Rectal smooth muscle tissue (tissue), 1 donor: ENCODE results near the gene GRIK3.
"Not testable (repeated sequence)": the region's sequence is repeated elsewhere in the genome, so short reads cannot be mapped to it uniquely, and the experiment has no call there.

Source experiments
- H3K27ac ChIP-seq: one replicate; pipeline ENCODE4 v1.7.0; 2013; ENCODE audit warnings: low read depth, low read length, inconsistent platforms
- H3K27me3 ChIP-seq: one replicate; pipeline ENCODE4 v1.7.0; 2013; ENCODE audit warnings: low read length; ENCODE audit not compliant: control insufficient read depth, insufficient read depth
- H3K36me3 ChIP-seq: one replicate; pipeline ENCODE4 v1.7.0; 2013; ENCODE audit warnings: low read length; ENCODE audit not compliant: control insufficient read depth, insufficient read depth
- H3K4me1 ChIP-seq: one replicate; pipeline ENCODE4 v1.7.0; 2013; ENCODE audit warnings: low read length; ENCODE audit not compliant: control insufficient read depth, insufficient read depth
- H3K4me3 ChIP-seq: one replicate; pipeline ENCODE4 v1.7.0; 2013; ENCODE audit warnings: low read length
- H3K9ac ChIP-seq: one replicate; pipeline ENCODE4 v1.7.0; 2013; ENCODE audit warnings: low read length

Gene GRIK3

DNA sequence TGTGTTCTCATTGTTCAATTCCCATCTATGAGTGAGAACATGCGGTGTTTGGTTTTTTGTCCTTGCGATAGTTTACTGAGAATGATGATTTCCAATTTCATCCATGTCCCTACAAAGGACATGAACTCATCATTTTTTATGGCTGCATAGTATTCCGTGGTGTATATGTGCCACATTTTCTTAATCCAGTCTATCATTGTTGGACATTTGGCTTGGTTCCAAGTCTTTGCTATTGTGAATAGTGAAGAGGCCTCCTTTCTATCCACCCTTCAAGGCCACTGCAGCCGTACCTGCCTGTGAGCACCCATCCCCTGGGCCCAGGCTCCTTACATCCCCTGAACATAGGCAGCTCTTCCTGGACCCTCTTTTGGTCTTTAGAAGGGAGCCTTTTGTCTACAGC, 266.9 kb downstream of the GRIK3 start:
- not testable (repeated sequence) for H3K27me3 ChIP-seq, H3K4me1 ChIP-seq, H3K9ac ChIP-seq, H3K27ac ChIP-seq, H3K36me3 ChIP-seq, H3K4me3 ChIP-seq

DNA sequence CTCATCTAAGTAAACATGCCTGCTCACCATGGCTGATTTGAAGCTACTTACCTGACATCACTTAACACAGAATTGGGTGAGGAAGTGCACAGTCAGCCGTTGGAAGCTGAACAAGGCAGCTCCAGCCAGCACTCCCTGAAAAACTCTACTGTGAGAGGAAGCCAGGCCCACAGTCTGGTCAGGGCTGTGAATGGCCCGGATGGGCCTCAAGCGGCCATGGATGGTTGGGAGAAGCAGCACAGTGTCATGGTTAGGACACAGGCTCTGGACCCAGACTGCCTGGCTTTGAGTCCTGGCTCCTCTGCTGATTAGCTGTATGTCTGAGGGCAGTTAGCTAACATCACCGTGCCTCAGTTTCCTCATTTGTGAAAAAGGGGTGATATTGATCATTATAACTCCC, 267.8 kb downstream of the GRIK3 start:
- Histone ChIP-seq H3K36me3 (no peaks in the 10 kb centered on the region), H3K9ac (no peak overlapping the region), H3K27me3 (peaks cover 2% of the 10 kb centered on the region), H3K27ac (no peak overlapping the region), H3K4me3 (no peak overlapping the region), H3K4me1 (no peaks in the 10 kb centered on the region)

DNA sequence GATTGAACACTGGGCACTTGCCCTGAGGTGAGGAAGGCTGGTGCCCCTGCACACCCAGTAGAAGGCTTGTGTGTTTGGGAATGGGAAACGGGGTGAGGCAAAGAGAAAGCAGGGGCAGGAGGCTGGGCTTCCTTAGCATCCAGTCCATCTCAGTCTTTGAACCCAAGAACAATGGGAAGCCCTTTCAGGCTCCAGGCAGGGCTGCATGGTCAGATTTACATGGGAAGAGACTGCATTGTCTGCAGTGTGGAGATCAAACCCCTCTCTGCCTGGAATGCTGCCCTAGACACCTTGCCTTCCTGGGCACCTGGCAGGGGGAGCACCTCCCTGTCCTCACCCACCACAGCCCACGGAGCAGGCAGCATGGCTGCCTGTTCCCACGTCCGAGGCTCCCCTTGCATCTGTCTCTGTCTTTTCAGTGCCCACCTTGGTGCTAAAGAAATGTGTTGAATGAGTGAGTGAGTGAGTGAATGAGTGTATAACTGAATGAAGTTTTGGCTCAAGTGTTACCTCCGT, 268.5 kb downstream of the GRIK3 start:
- no peak overlapping the region for H3K27ac ChIP-seq
- no peak overlapping the region for H3K9ac ChIP-seq
- H3K4me3 ChIP-seq = no peak overlapping the region
- no peaks in the 10 kb centered on the region for H3K4me1 ChIP-seq
- H3K27me3 ChIP-seq = peaks cover 2% of the 10 kb centered on the region
- H3K36me3 ChIP-seq = no peaks in the 10 kb centered on the region

DNA sequence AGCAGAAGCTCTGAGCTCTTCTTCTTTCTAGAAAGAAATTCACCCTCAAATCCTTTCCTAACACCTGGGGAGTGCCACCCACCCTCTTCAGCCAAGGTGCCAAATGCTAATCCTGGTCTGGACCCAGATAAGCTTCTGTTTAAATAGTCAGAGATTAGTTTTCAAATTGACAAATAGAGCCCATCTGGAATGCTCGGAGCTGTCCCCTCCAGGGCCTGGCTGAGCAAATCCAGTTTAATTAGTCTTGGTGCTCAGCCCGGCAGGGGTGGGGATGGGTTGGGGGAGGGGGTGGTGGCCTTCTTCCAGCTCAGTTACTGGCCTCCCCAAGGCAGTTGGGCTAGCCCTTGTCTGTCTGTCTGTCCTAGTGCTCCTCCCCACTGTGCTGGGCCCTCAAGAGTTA, 269.5 kb downstream of the GRIK3 start:
- Histone ChIP-seq H3K27ac (no peak overlapping the region), H3K9ac (no peak overlapping the region), H3K27me3 (no peaks in the 10 kb centered on the region), H3K4me3 (no peak overlapping the region), H3K36me3 (no peaks in the 10 kb centered on the region), H3K4me1 (no peaks in the 10 kb centered on the region)

DNA sequence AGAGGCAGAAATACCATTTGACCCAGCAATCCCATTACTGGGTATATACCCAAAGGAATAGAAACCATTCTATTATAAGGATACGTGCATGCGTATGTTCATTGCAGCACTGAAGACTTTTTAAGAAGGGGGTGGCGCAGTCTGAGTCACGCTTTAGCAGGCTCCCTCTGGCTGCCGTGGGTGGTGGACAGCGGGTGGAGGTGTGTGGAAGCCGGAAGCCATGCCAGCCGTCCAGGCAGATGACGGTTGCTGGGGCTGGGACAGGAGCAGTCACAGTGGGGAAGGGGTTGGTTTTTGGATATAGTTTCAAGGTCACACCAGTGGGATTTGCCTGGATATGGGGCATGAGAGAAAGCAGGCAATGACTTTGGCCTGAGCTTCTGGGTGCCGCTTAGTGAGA, 270.5 kb downstream of the GRIK3 start:
- H3K27ac ChIP-seq = no peak overlapping the region
- H3K9ac ChIP-seq = no peak overlapping the region
- H3K4me1 ChIP-seq = no peaks in the 10 kb centered on the region
- no peak overlapping the region for H3K4me3 ChIP-seq
- no peaks in the 10 kb centered on the region for H3K27me3 ChIP-seq
- H3K36me3 ChIP-seq = no peaks in the 10 kb centered on the region

DNA sequence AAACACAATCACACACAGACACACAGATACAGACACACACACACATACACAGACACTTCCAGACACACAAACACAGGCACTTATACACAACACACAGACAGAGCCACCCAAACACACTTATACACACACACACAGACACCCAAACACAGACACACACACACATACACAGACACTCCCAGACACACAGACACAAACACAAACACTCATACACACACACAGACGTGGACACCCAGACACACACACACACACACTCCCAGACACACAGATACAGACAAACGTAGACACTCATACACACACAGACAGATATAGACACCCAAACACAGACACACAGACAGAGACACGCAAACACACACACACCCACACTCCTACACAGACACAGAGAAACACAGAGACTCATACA, 272.1 kb downstream of the GRIK3 start:
- Histone ChIP-seq H3K27me3 (no peaks in the 10 kb centered on the region), H3K4me3 (no peak overlapping the region), H3K4me1 (no peaks in the 10 kb centered on the region), H3K36me3 (no peaks in the 10 kb centered on the region), H3K27ac (no peak overlapping the region), H3K9ac (no peak overlapping the region)

DNA sequence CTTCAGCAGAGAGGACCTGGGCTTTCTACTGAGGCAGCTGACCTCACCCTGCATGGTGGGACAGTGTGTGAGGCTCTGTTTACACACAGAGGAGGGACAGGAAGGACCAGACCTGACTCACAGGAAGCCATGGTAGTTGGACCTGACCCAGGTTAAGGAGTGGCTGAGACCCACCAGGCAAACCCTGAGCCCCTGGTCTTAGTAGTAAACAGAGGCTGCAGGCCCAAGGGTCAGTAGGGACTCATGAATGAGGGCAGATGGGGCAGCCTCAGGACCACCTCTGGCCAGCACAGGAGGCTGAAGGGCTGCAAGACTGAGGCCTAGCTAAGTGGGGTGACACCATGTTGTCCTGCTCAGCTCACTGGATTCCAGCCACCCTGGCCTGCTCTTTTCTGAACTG, 273.2 kb downstream of the GRIK3 start:
- no peaks in the 10 kb centered on the region for H3K4me1 ChIP-seq
- no peaks in the 10 kb centered on the region for H3K36me3 ChIP-seq
- H3K9ac ChIP-seq = no peak overlapping the region

DNA sequence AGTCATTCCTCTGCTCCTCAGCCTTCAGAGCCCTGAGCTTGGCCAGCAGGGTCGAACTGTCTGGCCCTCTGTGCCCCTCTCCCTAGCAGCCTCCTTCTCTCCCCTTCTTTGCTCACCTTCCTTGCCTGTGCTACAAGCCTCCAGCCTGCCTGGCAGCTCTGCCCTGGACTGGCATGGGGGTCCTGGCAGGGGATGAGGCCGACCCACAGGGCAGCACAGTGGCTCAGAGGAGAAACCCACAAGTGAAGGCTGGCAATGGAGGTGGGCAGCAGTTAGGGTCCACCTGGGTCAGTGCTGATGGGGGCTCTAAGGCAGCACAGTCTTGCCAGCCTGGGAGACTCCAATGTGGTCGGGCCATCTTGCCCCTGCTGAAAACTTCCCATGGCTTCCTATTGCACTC, 274.2 kb downstream of the GRIK3 start:
- no peak overlapping the region for H3K9ac ChIP-seq
- H3K4me3 ChIP-seq = no peak overlapping the region
- H3K36me3 ChIP-seq = no peaks in the 10 kb centered on the region
- no peaks in the 10 kb centered on the region for H3K27me3 ChIP-seq
- no peaks in the 10 kb centered on the region for H3K4me1 ChIP-seq
- H3K27ac ChIP-seq = no peak overlapping the region

More for the DNA sequence above, 273.2 kb downstream of the GRIK3 start:
- no peak overlapping the region for H3K4me3 ChIP-seq
- H3K27me3 ChIP-seq = no peaks in the 10 kb centered on the region
- H3K27ac ChIP-seq = no peak overlapping the region

DNA sequence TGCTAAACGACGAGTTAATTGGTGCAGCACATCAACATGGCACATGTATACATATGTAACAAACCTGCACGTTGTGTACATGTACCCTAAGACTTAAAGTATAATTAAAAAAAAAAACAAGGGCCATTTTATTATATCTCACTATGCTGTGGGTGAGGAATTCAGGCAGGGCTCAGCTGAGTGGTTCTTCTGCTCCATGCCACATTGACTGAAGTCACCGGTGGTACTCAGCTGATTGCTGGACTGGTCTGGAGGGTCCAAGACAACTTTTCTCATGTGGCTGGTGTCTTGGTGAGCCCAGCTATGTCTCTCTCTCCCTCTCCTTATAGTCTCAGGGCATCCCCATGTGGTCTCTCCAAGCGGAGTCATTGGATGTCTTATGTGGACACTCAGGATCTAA, 275.0 kb downstream of the GRIK3 start:
- H3K4me1 ChIP-seq = no peaks in the 10 kb centered on the region
- no peak overlapping the region for H3K27ac ChIP-seq
- H3K4me3 ChIP-seq = no peak overlapping the region
- H3K27me3 ChIP-seq = no peaks in the 10 kb centered on the region
- no peak overlapping the region for H3K9ac ChIP-seq
- no peaks in the 10 kb centered on the region for H3K36me3 ChIP-seq

DNA sequence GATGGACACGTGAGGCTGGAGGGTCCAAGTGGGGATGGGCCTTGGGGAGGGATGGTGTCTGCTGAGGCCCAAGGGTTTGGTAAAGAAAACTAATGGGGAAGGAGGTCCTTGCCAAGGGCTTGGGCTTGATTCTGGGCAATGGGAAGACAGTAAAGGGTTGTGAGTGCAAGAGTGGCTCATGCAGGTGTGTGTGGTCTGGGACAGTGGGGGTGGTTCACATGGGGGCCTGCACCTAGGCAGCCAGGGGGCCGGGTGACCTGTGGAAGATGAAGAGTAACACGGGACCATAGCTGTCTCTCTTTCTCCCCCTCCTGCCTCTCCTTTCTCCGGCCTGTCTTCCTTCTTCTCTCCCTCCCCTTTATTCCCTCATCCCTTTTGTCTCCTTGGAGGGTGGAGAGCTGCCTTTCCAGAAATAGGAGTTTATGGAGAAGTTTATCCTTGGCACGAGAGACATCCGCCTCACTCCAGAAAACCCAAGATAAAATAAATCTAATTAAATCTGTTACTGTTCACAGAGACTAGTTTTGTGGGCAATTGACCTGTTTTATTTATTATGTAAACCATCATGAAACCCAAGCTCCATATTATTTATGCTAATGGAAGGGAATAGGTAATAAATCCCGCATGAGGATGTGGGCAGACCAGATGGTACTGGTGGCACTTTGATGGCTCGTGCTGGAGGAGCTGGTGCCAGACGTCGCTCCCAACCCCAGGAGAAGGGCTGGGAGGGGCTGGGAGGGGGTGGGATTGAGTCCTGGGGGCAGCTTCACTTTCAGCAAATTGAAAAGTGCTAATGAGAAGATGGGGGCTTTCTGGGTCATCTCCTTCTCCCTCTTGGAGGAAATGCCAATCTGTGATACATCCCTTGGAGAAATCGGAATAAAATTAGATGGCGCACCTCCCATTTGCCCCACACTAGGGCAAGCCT, 278.7 kb downstream of the GRIK3 start:
- H3K4me3 ChIP-seq = no peak overlapping the region
- no peaks in the 10 kb centered on the region for H3K27me3 ChIP-seq
- no peak overlapping the region for H3K9ac ChIP-seq
- no peaks in the 10 kb centered on the region for H3K36me3 ChIP-seq
- no peak overlapping the region for H3K27ac ChIP-seq
- H3K4me1 ChIP-seq = no peaks in the 10 kb centered on the region

DNA sequence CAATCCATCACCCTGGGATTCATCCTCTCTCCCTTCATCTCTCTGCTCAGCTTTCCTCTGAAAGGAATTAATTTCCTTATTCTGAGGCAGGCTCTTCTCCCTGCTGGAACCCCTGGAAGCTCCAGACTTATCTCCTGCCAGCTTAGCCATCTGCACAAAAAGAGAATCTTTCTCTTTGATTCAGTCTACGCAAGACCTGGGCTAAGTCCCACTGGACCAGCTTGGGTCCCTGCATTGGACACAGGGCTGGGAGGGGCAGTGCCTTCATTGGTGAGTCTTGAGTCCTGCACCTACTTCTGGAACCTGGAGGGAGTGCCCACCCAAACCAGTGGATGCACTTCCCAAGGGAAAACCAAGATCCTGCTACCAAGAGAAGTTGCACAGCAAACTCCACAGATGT, 279.9 kb downstream of the GRIK3 start:
- Histone ChIP-seq H3K27ac (no peak overlapping the region), H3K27me3 (no peaks in the 10 kb centered on the region)

DNA sequence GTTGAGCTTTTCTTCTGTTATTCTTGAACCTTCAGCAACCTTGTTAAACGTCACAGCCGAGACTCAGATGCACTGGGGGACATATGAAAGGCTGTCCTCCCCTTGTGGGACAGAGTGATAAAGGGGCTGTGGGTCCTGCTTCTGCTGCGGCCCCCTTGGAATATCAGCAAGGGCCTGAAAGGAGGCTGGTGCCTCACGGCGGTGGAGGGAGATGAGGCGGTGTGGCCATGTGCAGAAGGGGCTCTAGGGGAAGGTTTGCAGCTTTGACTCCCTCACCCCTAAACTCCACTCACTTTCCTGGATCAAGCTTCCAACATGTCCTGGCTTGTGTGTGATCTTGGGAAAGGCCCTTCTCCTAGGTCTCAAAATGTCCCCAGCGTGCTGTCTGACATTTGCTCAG, 280.9 kb downstream of the GRIK3 start:
- Histone ChIP-seq H3K9ac (no peak overlapping the region), H3K4me3 (no peak overlapping the region), H3K4me1 (no peaks in the 10 kb centered on the region), H3K27ac (no peak overlapping the region), H3K36me3 (no peaks in the 10 kb centered on the region), H3K27me3 (no peaks in the 10 kb centered on the region)

More for the DNA sequence above, 279.9 kb downstream of the GRIK3 start:
- H3K4me3 ChIP-seq = no peak overlapping the region
- no peaks in the 10 kb centered on the region for H3K36me3 ChIP-seq
- H3K4me1 ChIP-seq = no peaks in the 10 kb centered on the region
- no peak overlapping the region for H3K9ac ChIP-seq

DNA sequence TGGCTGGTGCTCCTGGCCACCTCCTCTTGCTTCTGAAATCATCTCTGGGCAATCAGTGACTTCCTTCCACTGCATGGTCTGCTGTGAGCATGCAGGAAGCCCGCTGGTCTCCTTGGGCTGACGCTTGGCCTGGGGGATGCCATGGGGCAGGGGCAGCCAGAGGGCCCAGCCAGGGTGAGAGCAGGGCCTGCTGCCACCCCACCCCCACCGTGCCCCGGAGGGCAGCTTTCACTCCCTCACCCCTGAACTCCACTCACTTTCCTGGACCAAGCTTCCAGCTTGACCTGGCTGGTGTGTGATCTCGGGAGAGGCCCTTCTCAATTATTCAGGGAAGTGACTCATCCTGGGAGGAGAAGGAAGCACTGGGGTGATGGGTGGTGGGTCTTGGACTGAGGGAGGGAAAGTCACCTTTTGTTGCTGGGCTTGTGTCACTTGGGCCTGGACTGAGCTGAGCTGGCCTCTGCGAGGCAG, 281.4 kb downstream of the GRIK3 start:
- Histone ChIP-seq H3K36me3 (no peaks in the 10 kb centered on the region), H3K4me3 (no peak overlapping the region), H3K9ac (no peak overlapping the region), H3K4me1 (no peaks in the 10 kb centered on the region), H3K27me3 (no peaks in the 10 kb centered on the region), H3K27ac (no peak overlapping the region)
